DMS 273 treated with DMSO at 0.1 percent for 48 hours (cell line): ENCODE results near the gene LAMC3.
A peak's percentile ranks its signal among the peaks of the same experiment; 100 is the strongest.

Source experiments
- DNase-seq: peaks from one replicate; lab custom pipeline; 2025; lab: John Stamatoyannopoulos, UW

LAMC3 gene

DNA sequence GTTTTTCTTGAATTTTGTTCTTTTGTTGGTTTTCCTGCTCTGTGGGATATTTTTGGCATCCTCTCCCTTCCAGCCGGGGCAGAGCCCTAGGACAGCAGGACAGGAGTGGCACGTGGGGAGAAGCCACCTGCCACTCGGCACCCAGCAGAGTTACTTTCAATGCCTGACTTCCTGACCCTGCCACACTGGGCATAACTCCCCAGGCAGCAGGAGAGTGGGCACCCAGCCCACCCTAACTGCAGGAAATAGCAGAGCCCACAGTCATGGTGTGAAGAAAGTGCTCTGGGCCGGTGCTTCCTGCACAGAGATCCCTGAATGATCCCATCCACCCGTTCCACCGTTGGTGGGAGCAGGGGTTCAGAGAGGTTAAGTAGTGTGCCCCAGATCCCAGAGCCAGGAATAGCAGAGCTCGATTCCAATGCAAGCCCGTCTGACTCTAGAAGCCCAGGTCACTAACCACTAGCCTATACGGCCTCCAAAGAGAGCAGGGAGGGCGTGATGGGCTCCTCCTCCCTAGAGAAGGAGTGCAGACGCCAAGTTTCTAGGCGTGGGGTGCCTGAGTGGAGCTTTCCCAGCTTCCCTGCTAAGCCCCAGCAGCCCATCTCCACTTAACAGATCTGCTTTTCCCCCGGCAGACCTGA, 108.3 kb downstream of the LAMC3 start:
- DNase-seq = no peak

DNA sequence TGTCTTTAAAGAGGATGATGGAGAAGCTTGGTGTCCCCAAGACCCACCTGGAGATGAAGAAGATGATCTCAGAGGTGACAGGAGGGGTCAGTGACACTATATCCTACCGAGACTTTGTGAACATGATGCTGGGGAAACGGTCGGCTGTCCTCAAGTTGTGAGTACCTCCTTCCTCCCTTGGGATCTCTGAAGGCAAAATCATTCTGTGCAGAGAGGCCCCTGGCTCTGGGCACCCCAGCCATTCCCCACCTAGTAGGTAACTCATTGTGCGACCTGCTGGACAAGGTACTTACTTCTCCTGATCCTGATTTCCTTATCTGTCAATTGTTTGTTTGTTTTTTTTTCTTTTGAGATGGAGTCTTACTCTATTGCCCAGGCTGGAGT, 108.8 kb downstream of the LAMC3 start:
- DNase-seq = no peak

DNA sequence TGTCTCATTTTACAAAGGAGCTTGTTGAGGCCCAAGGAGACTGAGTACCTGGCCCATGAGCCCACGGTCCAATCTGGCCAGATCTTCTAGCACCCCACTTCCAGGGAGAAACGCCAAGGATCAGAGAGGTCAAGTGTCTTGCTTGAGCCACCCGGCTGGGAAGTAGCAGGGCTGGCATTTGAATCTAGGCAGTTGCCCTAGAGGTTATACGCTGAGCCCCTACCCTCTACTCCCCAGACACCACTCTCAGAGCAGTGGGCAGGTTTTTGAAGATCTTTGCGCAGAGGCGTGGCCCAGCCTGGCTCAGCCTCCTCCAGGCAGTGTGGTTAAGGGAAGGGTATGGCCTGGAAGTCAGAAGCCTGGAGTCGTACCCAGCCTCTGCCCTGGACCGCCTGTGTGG, 110.6 kb downstream of the LAMC3 start:
- no peak for DNase-seq

DNA sequence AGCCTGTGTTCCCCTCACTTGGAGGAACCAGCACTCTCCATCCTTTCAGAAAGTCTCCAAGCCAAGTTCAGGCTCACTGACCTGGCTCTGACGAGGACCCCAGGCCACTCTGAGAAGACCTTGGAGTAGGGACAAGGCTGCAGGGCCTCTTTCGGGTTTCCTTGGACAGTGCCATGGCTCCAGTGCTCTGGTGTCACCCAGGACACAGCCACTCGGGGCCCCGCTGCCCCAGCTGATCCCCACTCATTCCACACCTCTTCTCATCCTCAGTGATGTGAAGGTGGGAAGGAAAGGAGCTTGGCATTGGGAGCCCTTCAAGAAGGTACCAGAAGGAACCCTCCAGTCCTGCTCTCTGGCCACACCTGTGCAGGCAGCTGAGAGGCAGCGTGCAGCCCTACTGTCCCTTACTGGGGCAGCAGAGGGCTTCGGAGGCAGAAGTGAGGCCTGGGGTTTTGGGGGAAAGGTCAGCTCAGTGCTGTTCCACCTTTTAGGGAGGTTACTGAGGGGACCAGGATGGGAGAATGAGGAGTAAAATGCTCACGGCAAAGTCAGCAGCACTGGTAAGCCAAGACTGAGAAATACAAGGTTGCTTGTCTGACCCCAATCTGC, 111.8 kb downstream of the LAMC3 start:
- no peak for DNase-seq

DNA sequence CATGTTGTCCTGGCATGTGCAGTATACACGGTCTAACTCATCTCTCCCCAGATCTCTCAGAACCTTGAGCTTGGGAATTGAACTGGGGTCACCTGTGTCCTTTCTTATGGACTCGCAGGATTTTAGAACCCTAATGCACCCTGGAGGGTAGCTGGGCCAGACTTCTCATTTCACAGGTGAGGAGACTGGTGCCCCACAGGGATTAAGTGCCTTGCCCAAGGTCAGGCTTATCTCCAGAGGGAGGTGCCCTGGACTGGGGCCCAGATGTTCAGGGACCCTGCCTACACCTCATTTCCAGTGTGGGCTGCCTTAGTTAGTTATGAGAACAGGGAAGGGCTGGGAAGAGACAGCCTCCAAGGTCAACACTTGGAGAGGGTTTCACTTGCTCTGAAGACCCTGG, 112.4 kb downstream of the LAMC3 start:
- DNase-seq = no peak

DNA sequence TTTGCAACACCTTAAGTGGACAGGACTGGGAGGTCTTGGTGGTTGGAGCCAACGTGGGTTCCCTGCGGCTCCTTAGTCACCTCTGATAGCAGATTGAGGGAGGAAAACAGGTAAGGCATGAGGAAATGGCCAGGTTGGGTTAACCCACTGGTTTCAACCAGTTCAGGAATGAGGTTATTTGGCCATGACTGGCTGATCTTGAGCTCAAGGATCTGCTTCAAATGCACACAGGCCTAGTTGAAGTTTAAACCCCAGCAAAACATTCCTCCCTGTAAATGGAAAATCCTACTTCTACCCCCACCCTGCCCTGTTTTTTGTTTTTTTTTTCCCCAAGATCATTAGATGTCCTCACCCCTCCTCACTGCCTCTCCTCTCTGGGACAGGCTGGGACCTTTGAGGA, 113.2 kb downstream of the LAMC3 start:
- DNase-seq = no peak

DNA sequence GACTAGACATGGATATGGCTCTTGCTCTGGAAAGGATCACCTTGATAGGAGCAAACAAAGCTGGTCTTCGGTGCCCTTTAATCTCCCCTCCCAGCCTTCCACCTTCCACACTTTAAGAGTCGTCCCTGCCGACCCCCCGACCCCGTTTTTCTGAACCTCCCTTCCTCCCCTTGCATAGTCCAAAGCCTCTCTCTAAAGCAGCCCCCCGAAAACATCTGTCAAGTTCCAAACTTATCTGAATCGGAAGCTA, 116.0 kb downstream of the LAMC3 start:
- DNase-seq = no peak

DNA sequence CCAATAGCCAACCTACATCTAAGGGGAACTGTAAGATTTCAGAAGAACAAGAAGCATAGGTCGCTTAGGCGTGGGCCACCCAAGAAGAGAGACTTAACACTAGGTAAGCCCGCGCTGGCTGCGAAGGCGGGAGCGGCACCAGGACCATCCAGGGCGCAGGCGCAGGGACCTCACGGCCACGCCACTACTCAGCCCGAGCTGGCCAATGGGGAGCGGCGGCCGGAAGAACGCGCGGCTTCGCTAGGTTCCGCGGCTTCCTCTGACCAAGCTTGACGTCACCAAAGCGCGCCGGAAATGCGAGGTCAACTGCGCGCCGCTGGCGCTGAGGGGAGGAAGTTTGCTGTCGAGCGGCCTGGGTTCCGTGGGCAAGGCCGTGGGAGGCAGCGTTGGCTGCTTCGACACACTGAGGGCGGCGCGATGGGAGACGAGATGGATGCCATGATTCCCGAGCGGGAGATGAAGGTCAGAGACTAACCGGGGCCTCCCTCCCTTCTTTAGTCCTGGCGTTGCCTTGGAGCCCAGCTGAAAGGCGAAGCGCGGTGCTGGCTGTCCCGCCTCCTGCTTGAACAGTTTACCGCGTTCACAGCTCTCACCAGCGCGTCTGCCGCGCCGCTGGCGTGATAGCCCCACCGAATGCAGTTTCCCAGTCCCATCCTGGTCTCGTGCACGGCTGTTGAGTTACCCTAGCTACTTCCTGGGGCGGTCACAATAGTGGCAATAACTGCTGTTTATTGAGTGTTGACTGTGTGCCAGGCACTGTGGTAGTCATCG, 116.5 kb downstream of the LAMC3 start, which contains the start of gene NUP214:
Gene NUP214 (plus strand): TSS at position 299 of the 771 bp plus-strand sequence. CDS start 119 bp downstream, at position 418.
- peak; percentile 89 for DNase-seq

DNA sequence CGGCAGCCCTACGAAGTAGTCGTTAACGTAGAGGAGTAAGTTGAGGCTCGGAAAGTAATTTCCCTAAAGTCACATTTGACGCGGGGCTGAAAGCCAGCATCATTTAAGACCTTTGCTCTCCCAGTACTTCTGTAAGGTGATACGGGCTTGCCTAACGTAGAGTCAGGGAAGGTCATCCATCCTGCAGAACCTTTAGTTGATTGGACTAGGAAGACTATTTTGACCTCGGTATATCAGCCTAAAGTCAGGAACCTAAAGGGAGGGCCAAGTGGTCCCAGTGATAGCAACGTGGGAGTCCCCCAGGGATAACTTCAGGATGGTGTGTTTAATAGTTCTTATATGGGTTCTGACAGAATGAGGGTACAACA, 117.1 kb downstream of the LAMC3 start:
- DNase-seq = no peak

DNA sequence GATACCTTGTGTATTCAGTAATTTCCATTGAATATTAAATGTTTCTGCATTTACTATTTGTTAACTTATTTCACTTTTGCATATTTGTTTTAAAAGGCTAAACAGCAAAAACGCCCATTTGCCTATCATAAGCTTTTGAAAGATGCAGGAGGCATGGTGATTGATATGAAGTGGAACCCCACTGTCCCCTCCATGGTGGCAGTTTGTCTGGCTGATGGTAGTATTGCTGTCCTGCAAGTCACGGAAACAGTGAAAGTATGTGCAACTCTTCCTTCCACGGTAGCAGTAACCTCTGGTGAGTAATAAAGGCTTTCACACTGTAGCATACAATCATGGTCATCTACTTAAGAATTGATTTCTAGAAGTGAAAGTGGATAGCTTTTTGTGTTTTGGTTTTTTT, 120.2 kb downstream of the LAMC3 start:
- DNase-seq = no peak

DNA sequence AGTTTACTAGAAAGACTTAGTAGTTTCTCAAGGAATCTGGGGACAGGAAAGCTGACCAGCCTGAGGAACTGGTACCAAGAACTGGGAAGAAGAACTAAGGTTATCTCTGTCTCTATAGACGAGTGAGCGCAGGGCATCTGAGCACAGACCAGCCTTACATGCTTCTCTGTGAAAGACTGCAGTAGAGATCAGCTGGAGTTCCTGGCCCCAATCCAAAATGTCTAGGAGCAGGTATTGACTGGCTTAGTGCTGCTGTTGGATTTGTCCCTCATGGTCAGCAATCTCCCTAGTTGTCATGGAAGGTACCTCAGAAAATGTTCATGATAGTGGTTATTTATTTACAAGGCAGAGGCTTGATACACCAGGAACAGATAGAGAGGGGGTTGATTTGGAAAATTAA, 129.7 kb downstream of the LAMC3 start:
- DNase-seq = no peak

DNA sequence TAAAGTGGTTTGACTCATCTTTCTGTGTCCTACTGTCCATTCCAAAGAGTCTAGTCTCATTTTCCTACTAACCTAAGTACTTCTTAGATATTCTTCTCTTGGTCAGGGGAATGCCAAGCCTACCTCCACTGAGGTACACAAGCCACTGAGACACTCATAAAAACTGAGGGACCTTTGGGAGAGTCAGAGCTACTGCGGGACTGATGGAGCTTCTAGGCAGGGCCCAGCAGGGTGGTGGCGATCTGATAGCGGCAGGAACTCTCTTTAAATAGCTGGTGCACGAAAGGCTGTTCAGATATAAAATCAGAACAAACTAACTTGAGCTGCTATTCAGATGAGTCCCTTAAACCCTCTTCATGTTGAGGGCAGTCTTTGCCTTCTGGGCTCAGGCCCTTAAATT, 131.1 kb downstream of the LAMC3 start:
- DNase-seq = no peak

DNA sequence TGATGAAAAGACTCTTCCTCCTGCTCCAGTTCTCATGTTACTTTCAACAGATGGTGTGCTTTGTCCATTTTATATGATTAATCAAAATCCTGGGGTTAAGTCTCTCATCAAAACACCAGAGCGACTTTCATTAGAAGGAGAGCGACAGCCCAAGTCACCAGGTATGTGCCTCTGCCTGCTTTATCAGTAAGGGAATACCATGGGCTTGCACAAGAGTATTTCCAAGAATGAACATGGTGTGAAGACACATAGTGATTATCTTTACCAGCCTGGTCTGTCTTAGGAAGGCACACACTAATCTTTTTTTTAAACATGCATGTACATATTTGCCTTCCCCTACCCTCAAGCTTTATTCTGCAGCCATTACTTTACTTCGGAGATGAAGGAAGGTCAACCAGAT, 131.6 kb downstream of the LAMC3 start:
- no peak for DNase-seq

DNA sequence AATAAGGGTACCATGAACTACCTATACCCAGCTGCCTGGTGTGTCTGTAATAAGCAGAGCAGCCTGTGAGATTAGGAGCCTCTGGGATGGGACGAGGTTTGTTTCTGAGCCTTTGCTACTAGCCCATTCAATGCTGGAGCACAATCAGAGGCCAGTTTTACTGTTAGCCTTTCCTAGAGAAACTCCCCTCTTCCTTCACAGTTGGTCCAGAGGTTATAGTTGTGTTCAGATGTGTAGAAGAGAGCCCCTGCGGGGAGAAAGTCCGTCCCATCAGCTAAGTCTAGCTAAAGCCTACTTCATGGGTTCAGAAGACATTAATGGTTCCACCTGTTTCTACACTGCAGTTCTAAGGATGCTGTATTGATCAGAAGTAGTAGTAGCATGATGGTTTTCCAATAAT, 133.2 kb downstream of the LAMC3 start:
- DNase-seq = no peak
